ENCODE results near the gene SNX3. TPM values are rescaled to one million over a fixed set of nuclear protein-coding genes. Genes with fewer than 3 reads are reported as not detected.

SNX3 gene
- total RNA-seq, 1 experiment from 2014 or later = 102 TPM

GRCh38 chr6:108200186-108200585 is 60.7 kb downstream of the SNX3 start:
- H3F3A ChIP-seq (ENCODE audit: insufficient read depth, low read depth) = peaks cover 13% of the 10 kb centered on the region
- BruUV-seq (replicated peaks) = no TSS peak
- no peaks in the 10 kb centered on the region for H3K27me3 ChIP-seq (ENCODE audit: insufficient read depth, low read depth)
- H4K20me1 ChIP-seq (ENCODE audit: insufficient read depth) = no peaks in the 10 kb centered on the region
- intact Hi-C loops (cut with micrococcal nuclease; ENCODE audit: unreplicated experiment) = no loop called here
- no peak overlapping the region for H2AFZ ChIP-seq
- H3K4me2 ChIP-seq = peak overlapping the region; percentile 55
- no peak for DNase-seq
- H3K4me1 ChIP-seq (replicated peaks; ENCODE audit: insufficient read depth) = peaks cover 25% of the 10 kb centered on the region
- CTCF ChIA-PET = no interaction called here
- H3K9me2 ChIP-seq (ENCODE audit: insufficient read depth) = no peaks in the 10 kb centered on the region
- H3K4me3 ChIP-seq = no peak overlapping the region
- no peak overlapping the region for H3K27ac ChIP-seq
- TF ChIP-seq EZH2 (IDR thresholded peaks at IDR 0.05; ENCODE audit: low read depth) (no peak), CTCF (conservative IDR thresholded peaks at IDR 0.05) (no peak)
- H3K9me3 ChIP-seq (ENCODE audit: insufficient read depth, low read depth) = no peaks in the 10 kb centered on the region
- H3K79me2 ChIP-seq (ENCODE audit: low read depth) = no peaks in the 10 kb centered on the region
- POLR2A ChIA-PET (ENCODE audit: unreplicated experiment) = interaction anchor here (0.6 kb wide), 2 partner anchors 60 to 895 kb away, joined by 4 to 9 read pairs; partner anchors contain the start of genes CEP57L1, SESN1 and SNX3
- no peaks in the 10 kb centered on the region for H3K36me3 ChIP-seq (ENCODE audit: low read depth)

- intact Hi-C loops (cut with micrococcal nuclease; ENCODE audit: unreplicated experiment) = no loop called here
- POLR2A ChIA-PET (ENCODE audit: unreplicated experiment) = interaction anchor here (0.7 kb wide), 1 partner anchor 62 kb away, joined by 5 read pairs; the partner anchor contains the start of gene SNX3
Measured at GRCh38 chr6:108198761-108199498, 61.9 kb downstream of the SNX3 start.

GRCh38 chr6:108195209-108195608 is 65.6 kb downstream of the SNX3 start:
- Histone ChIP-seq H3K4me2 (no peak overlapping the region), H3F3A (ENCODE audit: insufficient read depth, low read depth) (no peaks in the 10 kb centered on the region), H3K4me1 (replicated peaks; ENCODE audit: insufficient read depth) (peaks cover 6% of the 10 kb centered on the region), H3K9me3 (ENCODE audit: insufficient read depth, low read depth) (no peaks in the 10 kb centered on the region), H3K4me3 (no peak overlapping the region), H3K27me3 (ENCODE audit: insufficient read depth, low read depth) (no peaks in the 10 kb centered on the region), H4K20me1 (ENCODE audit: insufficient read depth) (no peaks in the 10 kb centered on the region), H3K79me2 (ENCODE audit: low read depth) (no peaks in the 10 kb centered on the region), H3K9me2 (ENCODE audit: insufficient read depth) (no peaks in the 10 kb centered on the region), H3K36me3 (ENCODE audit: low read depth) (no peaks in the 10 kb centered on the region), H3K27ac (no peak overlapping the region), H2AFZ (no peak overlapping the region)
- CTCF ChIA-PET = no interaction called here
- intact Hi-C loops (cut with micrococcal nuclease; ENCODE audit: unreplicated experiment) = no loop called here
- POLR2A ChIA-PET (ENCODE audit: unreplicated experiment) = interaction anchor here (0.6 kb wide), 1 partner anchor 9 kb away, joined by 9 read pairs; no protein-coding TSS in a partner anchor
- no TSS peak for BruUV-seq (replicated peaks)
- DNase-seq = no peak
- TF ChIP-seq CTCF (conservative IDR thresholded peaks at IDR 0.05) (no peak), EZH2 (IDR thresholded peaks at IDR 0.05; ENCODE audit: low read depth) (no peak)

More at GRCh38 chr6:108198761-108199498, 61.9 kb downstream of the SNX3 start:
- no peak overlapping the region for H3K4me2 ChIP-seq
- H3F3A ChIP-seq (ENCODE audit: insufficient read depth, low read depth) = peaks cover 13% of the 10 kb centered on the region
- no TSS peak for BruUV-seq (replicated peaks)
- H3K36me3 ChIP-seq (ENCODE audit: low read depth) = no peaks in the 10 kb centered on the region
- no peak overlapping the region for H3K4me3 ChIP-seq
- H3K27me3 ChIP-seq (ENCODE audit: insufficient read depth, low read depth) = no peaks in the 10 kb centered on the region
- H3K27ac ChIP-seq = no peak overlapping the region
- no peaks in the 10 kb centered on the region for H3K9me2 ChIP-seq (ENCODE audit: insufficient read depth)
- H3K9me3 ChIP-seq (ENCODE audit: insufficient read depth, low read depth) = no peaks in the 10 kb centered on the region
- H2AFZ ChIP-seq = no peak overlapping the region
- H3K4me1 ChIP-seq (replicated peaks; ENCODE audit: insufficient read depth) = peaks cover 25% of the 10 kb centered on the region
- H4K20me1 ChIP-seq (ENCODE audit: insufficient read depth) = no peaks in the 10 kb centered on the region
- H3K79me2 ChIP-seq (ENCODE audit: low read depth) = no peaks in the 10 kb centered on the region
- TF ChIP-seq EZH2 (IDR thresholded peaks at IDR 0.05; ENCODE audit: low read depth) = no peak
- DNase-seq = no peak
- CTCF ChIA-PET = no interaction called here
